ENCODE data around the gene SLC35G4.
"Not testable (repeated sequence)": the region's sequence is repeated elsewhere in the genome, so short reads cannot be mapped to it uniquely, and the experiment has no call there.

The SLC35G4 gene

GRCh38 chr18:11609488-11609887 lies at the start of gene SLC35G4:
SLC35G4 (plus strand) TSS chr18:11609596; CDS start chr18:11609596, 0 bp downstream.
- not testable (repeated sequence) for DNase-seq

GRCh38 chr18:11561293-11561692 lies 48.1 kb upstream of the SLC35G4 start:
- no peak for DNase-seq

- DNase-seq = no peak
These were observed 43.7 kb upstream of the SLC35G4 start for GRCh38 chr18:11565716-11566115.

- DNase-seq = no peak
These were observed 43.0 kb upstream of the SLC35G4 start for GRCh38 chr18:11566236-11566965.

GRCh38 chr18:11567396-11567795 lies 42.0 kb upstream of the SLC35G4 start:
- DNase-seq = no peak

GRCh38 chr18:11570073-11570588 lies 39.3 kb upstream of the SLC35G4 start:
- no peak for DNase-seq

- no peak for DNase-seq
These were observed 38.5 kb upstream of the SLC35G4 start for GRCh38 chr18:11570769-11571412.

- DNase-seq = no peak
These were observed 37.2 kb upstream of the SLC35G4 start for GRCh38 chr18:11572201-11572600.

- no peak for DNase-seq
These were observed 34.9 kb upstream of the SLC35G4 start for GRCh38 chr18:11574545-11574944.

GRCh38 chr18:11577271-11578112 lies 31.9 kb upstream of the SLC35G4 start:
- DNase-seq = no peak

GRCh38 chr18:11578799-11579198 lies 30.6 kb upstream of the SLC35G4 start:
- DNase-seq = no peak

GRCh38 chr18:11579916-11580315 lies 29.5 kb upstream of the SLC35G4 start:
- no peak for DNase-seq

- DNase-seq = no peak
These were observed 28.1 kb upstream of the SLC35G4 start for GRCh38 chr18:11581286-11581685.

GRCh38 chr18:11585596-11585995 lies 23.8 kb upstream of the SLC35G4 start:
- no peak for DNase-seq

- no peak for DNase-seq
These were observed 22.5 kb upstream of the SLC35G4 start for GRCh38 chr18:11586896-11587295.

- DNase-seq = no peak
These were observed 22.0 kb upstream of the SLC35G4 start for GRCh38 chr18:11587432-11587831.

GRCh38 chr18:11587846-11588245 lies 21.6 kb upstream of the SLC35G4 start:
- no peak for DNase-seq

- DNase-seq = no peak
These were observed 17.4 kb upstream of the SLC35G4 start for GRCh38 chr18:11591957-11592356.

- no peak for DNase-seq
These were observed 9.1 kb upstream of the SLC35G4 start for GRCh38 chr18:11600321-11600720.

- no peak for DNase-seq
These were observed 1.5 kb upstream of the SLC35G4 start for GRCh38 chr18:11607906-11608305.

GRCh38 chr18:11608618-11609017 lies 778 bp upstream of the SLC35G4 start:
- not testable (repeated sequence) for DNase-seq

GRCh38 chr18:11613073-11613472 lies 3.7 kb downstream of the SLC35G4 start:
- DNase-seq = not testable (repeated sequence)

- DNase-seq = not testable (repeated sequence)
These were observed 4.2 kb downstream of the SLC35G4 start for GRCh38 chr18:11613611-11614010.

Measured in stimulated activated CD4-positive, alpha-beta T cell treated with anti-CD3 and anti-CD28 coated beads, Interleukin-1b, Interleukin-23, amount 100 ng/mL, for 48 hours (primary cell).